GM04504 (cell line): ENCODE data around the gene HOXC4.
"Not testable (repeated sequence)": the region's sequence is repeated elsewhere in the genome, so short reads cannot be mapped to it uniquely, and the experiment has no call there.

Experiments used
- DNase-seq: peaks from one replicate; pipeline ENCODE4 v3.0.0-alpha.2; 2012; ENCODE audit warnings: low read depth

HOXC4 gene

GRCh38 chr12:54058128-54058768, 4.6 kb downstream of the HOXC4 start:
- DNase-seq: no peak

DNA sequence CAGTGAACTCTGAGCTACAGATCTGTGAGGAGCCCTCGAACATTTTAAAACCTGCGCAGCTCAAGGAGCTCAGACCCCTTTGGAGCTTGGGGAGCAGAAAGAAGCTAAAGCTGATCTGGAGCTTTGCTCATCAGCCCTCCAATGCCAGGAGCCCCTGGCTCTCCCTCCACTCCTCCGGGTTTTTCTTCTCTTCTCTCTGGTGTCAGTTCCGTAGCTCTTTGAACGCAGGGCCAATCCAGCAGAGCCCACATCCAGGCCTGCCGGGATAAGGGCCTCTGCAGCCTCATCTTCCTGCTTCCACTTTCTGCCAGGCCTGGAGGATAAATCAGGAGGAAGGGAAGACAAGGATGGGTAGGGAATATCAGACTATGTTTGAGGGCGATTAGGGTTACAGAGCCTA, 6.0 kb downstream of the HOXC4 start:
- DNase-seq: no peak

DNA sequence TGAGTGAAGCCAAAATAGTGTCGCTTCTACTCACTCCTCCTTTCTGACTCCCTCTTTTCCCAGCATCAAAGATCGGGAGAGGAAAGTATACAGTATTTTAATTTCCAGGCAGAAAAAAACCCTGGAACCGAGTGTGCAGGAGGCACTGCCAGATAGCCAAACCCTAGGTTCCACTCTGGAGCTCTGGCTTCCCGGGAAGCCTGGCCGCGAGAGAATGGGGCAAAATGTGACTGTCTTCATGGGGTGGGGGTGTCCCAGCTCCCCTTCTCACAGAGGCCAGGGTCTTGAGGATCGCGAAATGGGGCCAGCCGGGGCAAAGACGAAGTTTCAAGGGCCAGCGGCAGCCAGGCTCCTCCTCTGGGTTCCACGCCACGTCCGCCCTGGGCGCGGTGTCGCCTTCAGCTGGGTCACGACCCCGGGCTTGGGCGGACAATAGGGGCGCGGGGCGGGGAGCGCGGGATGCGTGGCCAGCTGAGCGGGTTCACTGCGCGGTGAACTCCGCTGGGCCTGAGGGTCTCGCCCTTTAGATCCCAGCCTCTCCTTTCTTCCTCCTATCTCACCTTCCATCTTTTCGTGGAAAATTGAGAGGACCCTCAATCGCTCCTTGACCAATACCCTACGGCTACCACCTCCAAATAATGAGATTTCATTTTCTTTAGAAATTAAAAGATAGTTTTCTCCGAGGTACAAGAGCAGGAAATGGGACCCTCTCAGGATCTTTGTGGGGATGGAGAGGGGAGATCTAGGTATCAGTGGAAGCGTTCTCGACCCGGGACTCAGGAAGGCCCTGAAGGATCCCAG, 6.7 kb downstream of the HOXC4 start:
- DNase-seq: no peak

DNA sequence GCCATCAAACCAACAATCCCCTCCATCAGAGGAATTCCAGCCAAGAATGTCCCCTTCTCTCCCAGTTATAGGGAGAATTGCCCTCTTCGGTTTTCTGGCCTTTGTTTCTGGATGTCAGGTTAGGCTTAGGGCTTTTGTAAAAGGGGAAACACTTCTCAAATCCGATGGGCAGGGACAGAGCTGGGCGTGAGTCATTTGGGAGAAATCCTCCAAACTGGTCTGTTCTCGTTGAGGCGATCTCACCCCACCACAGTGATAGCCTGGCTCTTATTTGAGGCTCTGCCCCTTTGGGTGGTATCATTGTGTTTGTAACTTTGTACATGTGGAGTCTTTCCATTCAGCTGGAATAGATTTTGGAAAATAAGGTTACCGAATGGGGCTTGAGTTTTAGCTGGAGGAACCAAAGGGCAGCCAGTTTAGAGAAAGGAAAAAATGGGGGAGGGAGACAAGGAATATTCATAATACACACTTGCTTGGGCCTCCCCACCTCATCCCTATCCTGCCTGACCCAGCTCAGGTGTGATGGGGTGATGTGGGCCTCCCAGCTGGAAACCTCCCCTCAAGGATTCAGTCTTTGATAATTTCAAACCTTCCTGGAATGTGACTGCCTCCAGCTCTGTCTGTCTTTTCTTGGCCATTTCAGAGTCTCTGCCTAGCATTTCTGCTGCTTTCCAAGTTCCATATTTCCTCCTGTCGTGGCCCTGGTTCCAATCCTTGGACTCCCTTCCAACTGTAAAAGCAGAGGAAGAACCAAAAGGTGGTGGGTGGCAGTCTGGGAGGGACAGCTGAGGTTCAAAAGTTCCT, 7.5 kb downstream of the HOXC4 start:
- no peak for DNase-seq

GRCh38 chr12:54065677-54066076, 12.0 kb downstream of the HOXC4 start:
- no peak for DNase-seq

DNA sequence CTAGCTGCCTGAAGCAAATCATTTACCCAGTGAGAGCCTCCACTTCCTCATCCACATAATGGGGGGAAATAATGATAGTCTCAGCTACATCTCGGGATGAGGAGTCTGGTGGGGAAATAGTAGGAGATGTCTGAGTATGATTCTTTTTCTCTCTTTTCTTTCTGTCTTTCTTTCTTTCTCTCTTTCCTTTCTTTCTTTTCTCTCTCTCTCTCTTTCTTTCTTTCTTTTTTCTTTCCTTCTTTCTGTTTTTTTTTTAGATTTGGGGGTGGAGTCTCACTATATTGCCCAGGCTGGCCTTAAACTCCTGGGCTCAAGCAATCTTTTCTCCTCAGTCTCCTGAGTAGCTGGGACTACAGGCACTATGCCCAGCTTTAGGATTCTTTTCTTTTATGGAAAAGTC, 12.8 kb downstream of the HOXC4 start:
- DNase-seq: no peak

DNA sequence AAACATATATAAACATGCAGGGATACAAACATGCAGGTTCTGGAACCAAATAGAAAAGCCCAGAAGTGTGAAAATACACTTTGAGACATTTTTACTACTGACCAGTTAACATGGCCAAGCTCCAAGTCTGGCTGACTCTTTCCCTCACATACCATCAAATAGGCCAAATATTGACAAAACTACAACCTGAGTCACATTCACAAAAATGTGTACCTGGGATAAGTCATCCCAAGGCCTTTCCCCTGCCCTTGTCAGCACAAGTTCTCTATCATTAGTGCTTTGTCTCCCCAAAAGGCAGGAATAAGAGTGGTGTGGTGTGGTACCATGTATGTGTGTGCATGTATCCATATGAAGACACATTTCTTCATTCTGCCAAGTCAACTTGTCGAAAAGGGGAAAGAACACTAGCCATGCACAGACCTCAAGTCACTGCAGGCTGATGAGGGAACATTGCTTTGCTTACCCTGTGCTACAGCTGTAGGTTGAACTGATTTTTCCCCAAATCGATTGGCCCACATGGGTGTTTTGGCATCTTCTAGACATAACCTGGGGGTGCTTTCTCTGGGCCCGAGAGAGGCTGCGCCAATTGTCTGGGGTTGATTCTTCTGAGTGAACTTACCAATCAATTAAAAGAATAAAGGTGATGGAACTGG, 14.9 kb downstream of the HOXC4 start:
- no peak for DNase-seq

GRCh38 chr12:54071942-54072341, 18.3 kb downstream of the HOXC4 start:
- DNase-seq: no peak

- DNase-seq: no peak
Measured at GRCh38 chr12:54074308-54074707, 20.7 kb downstream of the HOXC4 start.

- no peak for DNase-seq
Measured at GRCh38 chr12:54075409-54075808, 21.8 kb downstream of the HOXC4 start.

DNA sequence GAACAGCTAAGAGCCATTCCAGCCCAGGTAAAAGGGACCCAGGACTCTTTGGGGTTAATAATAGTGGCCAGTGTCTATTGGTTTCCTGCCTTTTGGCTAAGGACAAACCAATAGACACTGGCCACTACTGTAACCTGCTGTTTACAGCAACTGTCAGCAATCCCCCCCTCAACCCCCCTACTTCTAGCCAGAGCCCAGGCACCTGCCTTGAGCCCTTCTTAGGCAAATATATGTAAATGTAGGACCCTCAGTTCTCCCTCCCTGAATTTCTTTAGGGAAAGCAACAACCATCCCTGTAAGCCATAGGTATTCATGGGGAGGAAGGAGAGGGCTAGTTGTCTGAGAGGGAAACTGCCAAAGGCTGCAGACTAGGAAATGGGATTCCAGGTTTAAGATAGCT, 22.3 kb downstream of the HOXC4 start:
- DNase-seq: no peak

- not testable (repeated sequence) for DNase-seq
Measured at GRCh38 chr12:54077843-54078242, 24.2 kb downstream of the HOXC4 start.

- DNase-seq: not testable (repeated sequence)
Measured at GRCh38 chr12:54079115-54079514, 25.5 kb downstream of the HOXC4 start.

DNA sequence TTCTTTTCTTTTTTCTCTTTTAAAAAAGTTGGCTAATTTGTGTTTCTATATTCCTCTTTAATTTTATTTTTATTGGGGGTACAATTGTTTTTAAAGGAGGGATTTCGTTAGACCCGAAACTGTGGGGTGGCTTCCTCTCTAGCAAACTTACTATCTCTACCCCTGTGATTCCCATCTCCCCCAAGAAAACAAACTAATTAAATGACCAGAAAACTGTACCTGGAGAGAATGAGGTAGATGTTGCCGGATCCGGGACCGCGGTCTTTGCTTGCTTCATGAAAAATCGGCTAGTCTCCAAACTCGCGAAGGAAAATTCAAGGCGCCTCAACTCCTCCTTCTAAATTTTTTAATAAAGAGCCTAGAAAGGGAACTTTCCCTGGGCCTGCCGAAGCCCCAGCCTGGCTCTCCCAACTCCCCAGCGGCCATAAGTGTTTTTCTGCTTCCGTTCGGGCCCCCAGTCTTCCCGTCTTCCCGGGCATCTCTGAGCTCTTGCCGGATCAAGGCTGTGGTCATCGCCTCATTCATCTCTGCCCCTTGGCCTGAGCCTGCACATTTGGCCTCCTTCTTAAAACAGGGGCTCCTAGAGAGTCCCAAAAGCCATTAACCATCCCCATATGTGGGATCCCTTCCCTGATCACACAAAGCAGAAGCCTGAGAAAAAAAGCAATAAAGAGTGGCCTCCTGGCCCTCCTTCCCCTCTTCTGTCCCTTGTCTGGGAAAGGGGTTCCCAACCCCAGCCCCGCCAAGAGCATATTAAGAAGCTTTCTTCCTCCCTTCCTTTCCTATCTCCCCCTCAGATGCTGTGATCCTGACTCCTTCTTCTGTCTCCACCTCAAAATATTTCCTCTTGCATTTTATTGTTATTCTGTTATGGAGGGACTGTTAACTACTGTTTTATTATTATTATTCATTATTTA, 26.6 kb downstream of the HOXC4 start:
- not testable (repeated sequence) for DNase-seq

GRCh38 chr12:54081053-54081514, 27.4 kb downstream of the HOXC4 start:
- DNase-seq: not testable (repeated sequence)

- not testable (repeated sequence) for DNase-seq
Measured at GRCh38 chr12:54081581-54082396, 28.2 kb downstream of the HOXC4 start.

DNA sequence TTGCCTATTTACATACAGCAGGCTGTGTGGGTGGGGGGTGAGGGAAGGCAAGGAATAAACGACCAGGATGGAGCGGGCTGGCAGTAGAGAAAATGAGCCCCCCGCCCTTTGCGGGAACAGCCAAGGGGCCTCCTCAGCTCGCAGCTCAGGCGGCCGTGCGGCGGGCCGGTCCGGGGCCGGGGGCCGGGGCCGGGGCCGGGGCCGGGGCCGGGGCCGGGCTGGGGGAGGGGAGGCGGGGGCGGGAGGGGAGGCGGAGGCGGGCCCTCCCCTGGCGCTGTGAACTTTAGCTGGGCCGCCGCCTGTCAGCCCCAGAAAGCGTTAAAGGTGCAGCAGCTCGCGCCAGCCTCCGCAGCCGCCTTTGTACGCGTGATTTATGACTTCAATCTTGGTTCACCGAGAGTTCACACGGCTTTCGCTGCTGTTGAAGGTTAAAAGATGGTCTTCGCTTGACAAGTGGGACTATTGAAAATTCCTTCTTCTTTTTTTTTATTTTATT, 28.8 kb downstream of the HOXC4 start:
- no peak for DNase-seq

GRCh38 chr12:54088011-54088410, 34.4 kb downstream of the HOXC4 start:
- DNase-seq: not testable (repeated sequence)

- not testable (repeated sequence) for DNase-seq
Measured at GRCh38 chr12:54089465-54089864, 35.8 kb downstream of the HOXC4 start.

GRCh38 chr12:54090312-54090711, 36.7 kb downstream of the HOXC4 start:
- DNase-seq: not testable (repeated sequence)
